MM.1S (cell line): Measurements from ENCODE around the gene UNC5C.

ENCODE experiments used
- EZH2 ChIP-seq: fragments of 300-600 bp; sonication (generic); optimal IDR thresholded peaks from 2 replicates; pipeline ENCODE3; 2017; ENCODE audit warnings: low read depth, mild to moderate bottlenecking, antibody characterized with exemption, low read length, mixed read lengths
- EZH2phosphoT487 ChIP-seq: fragments of 300-600 bp; sonication (generic); IDR thresholded peaks from 2 replicates; pipeline ENCODE4 v1.6.1; 2018; ENCODE audit warnings: antibody characterized with exemption, low read length
- TF ChIP-seq, protein P1 (sequence below): fragments of 300-600 bp; sonication (generic); IDR thresholded peaks from 2 replicates; pipeline ENCODE4 v1.5.1; 2016; ENCODE audit warnings: antibody characterized with exemption, low read length, mixed read lengths

DNA sequence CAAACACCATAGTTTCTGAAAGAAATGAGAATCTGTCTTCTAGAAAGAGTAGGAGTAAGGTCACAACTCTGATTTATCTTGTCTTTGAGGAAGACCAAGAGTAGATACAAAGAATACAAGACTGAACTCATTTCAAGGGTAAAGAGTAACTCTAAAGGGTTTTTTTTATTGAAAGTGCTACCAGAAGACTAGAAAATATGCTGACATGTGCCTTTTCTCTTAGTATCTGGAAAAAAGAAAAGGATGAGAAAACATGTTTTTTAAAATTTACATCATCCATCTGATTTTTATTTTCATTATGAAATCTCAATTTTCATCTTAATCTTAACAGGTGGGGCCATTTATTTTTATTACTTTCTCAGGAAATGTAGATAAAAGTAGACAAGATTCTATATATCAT is 43.0 kb downstream of the UNC5C start:
- TF ChIP-seq, protein P1, sequence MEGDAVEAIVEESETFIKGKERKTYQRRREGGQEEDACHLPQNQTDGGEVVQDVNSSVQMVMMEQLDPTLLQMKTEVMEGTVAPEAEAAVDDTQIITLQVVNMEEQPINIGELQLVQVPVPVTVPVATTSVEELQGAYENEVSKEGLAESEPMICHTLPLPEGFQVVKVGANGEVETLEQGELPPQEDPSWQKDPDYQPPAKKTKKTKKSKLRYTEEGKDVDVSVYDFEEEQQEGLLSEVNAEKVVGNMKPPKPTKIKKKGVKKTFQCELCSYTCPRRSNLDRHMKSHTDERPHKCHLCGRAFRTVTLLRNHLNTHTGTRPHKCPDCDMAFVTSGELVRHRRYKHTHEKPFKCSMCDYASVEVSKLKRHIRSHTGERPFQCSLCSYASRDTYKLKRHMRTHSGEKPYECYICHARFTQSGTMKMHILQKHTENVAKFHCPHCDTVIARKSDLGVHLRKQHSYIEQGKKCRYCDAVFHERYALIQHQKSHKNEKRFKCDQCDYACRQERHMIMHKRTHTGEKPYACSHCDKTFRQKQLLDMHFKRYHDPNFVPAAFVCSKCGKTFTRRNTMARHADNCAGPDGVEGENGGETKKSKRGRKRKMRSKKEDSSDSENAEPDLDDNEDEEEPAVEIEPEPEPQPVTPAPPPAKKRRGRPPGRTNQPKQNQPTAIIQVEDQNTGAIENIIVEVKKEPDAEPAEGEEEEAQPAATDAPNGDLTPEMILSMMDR: no peak
- no peak for TF ChIP-seq EZH2
- no peak for TF ChIP-seq EZH2phosphoT487
